IMR-90 (cell line): ENCODE measurements around the gene WIPI1. TPM values are rescaled to one million over a fixed set of nuclear protein-coding genes. Genes with fewer than 3 reads are reported as not detected.

Source experiments
- ATAC-seq: fragments of 200-7000 bp; cut with Tn5 transposase; 2 replicates; pipeline ENCODE4 v1.9.1; 2020; ENCODE audit warnings: low read depth, mild to moderate bottlenecking, moderate library complexity
- BruUV-seq: library from RNA; stranded (reverse); fragments of 400-500 nt; replicated peaks from 2 replicates; lab custom pipeline; 2021; lab: Mats Ljungman, UMichigan
- CTCF ChIA-PET: fragments of 300-600 bp; formaldehyde crosslinking; extraction: SDS; loops from one replicate; lab custom pipeline; 2021; ENCODE audit warnings: antibody characterized with exemption; lab: Yijun Ruan, JAX
- POLR2A ChIA-PET: fragments of 300-600 bp; sonication (Branson Sonifier 250); formaldehyde crosslinking; loops from one replicate; lab custom pipeline; 2022; ENCODE audit warnings: antibody characterized with exemption; ENCODE audit not compliant: unreplicated experiment; lab: Charles Lee
- DNase-seq: peaks from one replicate; pipeline ENCODE4 v3.0.0; 2013
- H2AFZ ChIP-seq: replicated peaks from 2 replicates; pipeline ENCODE3; 2013; ENCODE audit warnings: low read length, mild to moderate bottlenecking; ENCODE audit not compliant: poor library complexity
- H2AK5ac ChIP-seq: 2 replicates; pipeline ENCODE4 v1.6.1; 2013; ENCODE audit warnings: low read depth, low read length, inconsistent platforms
- H2AK9ac ChIP-seq: replicated peaks from 2 replicates; pipeline ENCODE3; 2013; ENCODE audit warnings: mild to moderate bottlenecking, low read depth, low read length, moderate library complexity; ENCODE audit not compliant: poor library complexity
- H2BK120ac ChIP-seq: 2 replicates; pipeline ENCODE4 v1.6.1; 2013; ENCODE audit warnings: low read depth, low read length, inconsistent platforms
- H2BK15ac ChIP-seq: 3 replicates; pipeline ENCODE4 v1.6.1; 2013; ENCODE audit warnings: low read depth, low read length, inconsistent platforms
- H2BK20ac ChIP-seq: 2 replicates; pipeline ENCODE4 v1.6.1; 2013; ENCODE audit warnings: low read depth, mild to moderate bottlenecking, inconsistent platforms, low read length, moderate library complexity
- H2BK5ac ChIP-seq: 2 replicates; pipeline ENCODE4 v1.6.1; 2013; ENCODE audit warnings: mild to moderate bottlenecking, low read depth, low read length, inconsistent platforms; ENCODE audit not compliant: poor library complexity, severe bottlenecking
- H3K14ac ChIP-seq: replicated peaks from 2 replicates; pipeline ENCODE4 v1.6.1; 2013; ENCODE audit warnings: low read depth, low read length, inconsistent platforms
- H3K18ac ChIP-seq: 2 replicates; pipeline ENCODE4 v1.6.1; 2013; ENCODE audit warnings: low read depth, low read length, control low read depth
- H3K23ac ChIP-seq: 2 replicates; pipeline ENCODE4 v1.6.1; 2013; ENCODE audit warnings: low read depth, low read length, inconsistent platforms
- H3K27ac ChIP-seq: 2 replicates; pipeline ENCODE4 v1.5.1; 2013; ENCODE audit warnings: mild to moderate bottlenecking, control low read depth, low read length; ENCODE audit not compliant: insufficient read depth
- H3K27me3 ChIP-seq: 2 replicates; pipeline ENCODE4 v1.6.1; 2013; ENCODE audit warnings: low read length; ENCODE audit not compliant: control insufficient read depth, insufficient read depth
- H3K36me3 ChIP-seq: 2 replicates; pipeline ENCODE4 v1.6.1; 2013; ENCODE audit warnings: low read length, mixed read lengths; ENCODE audit not compliant: control insufficient read depth, insufficient read depth
- H3K4ac ChIP-seq: 2 replicates; pipeline ENCODE4 v1.6.1; 2013; ENCODE audit warnings: low read depth, low read length, inconsistent platforms
- H3K4me1 ChIP-seq: 2 replicates; pipeline ENCODE4 v1.6.1; 2013; ENCODE audit warnings: low read length, mixed read lengths; ENCODE audit not compliant: control insufficient read depth, insufficient read depth
- H3K4me2 ChIP-seq: 2 replicates; pipeline ENCODE4 v1.6.1; 2013; ENCODE audit warnings: low read depth, mild to moderate bottlenecking, control low read depth, low read length, moderate library complexity
- H3K4me3 ChIP-seq: 2 replicates; pipeline ENCODE4 v1.5.1; 2013; ENCODE audit warnings: low read depth, mild to moderate bottlenecking, control low read depth, low read length, moderate library complexity; ENCODE audit not compliant: insufficient read depth
- H3K56ac ChIP-seq: 2 replicates; pipeline ENCODE4 v1.6.1; 2013; ENCODE audit warnings: low read length, inconsistent platforms; ENCODE audit not compliant: insufficient read depth; ENCODE audit errors: extremely low read depth
- H3K79me1 ChIP-seq, 2 experiments: 2 replicates each; pipeline ENCODE4 v1.6.1; 2013; ENCODE audit warnings: low read length in 2 of 2, inconsistent platforms in 1 of 2, low read depth in 1 of 2
- H3K9ac ChIP-seq: 2 replicates; pipeline ENCODE4 v1.6.1; 2013; ENCODE audit warnings: low read depth, low read length, control low read depth
- H3K9me1 ChIP-seq: 2 replicates; pipeline ENCODE4 v1.6.1; 2013; ENCODE audit warnings: low read length, inconsistent platforms; ENCODE audit not compliant: insufficient read depth
- H3K9me3 ChIP-seq: 2 replicates; pipeline ENCODE4 v1.6.1; 2013; ENCODE audit warnings: low read length; ENCODE audit not compliant: control insufficient read depth, insufficient read depth
- H4K20me1 ChIP-seq: 2 replicates; pipeline ENCODE4 v1.6.1; 2013; ENCODE audit warnings: low read length, inconsistent platforms; ENCODE audit not compliant: insufficient read depth
- H4K5ac ChIP-seq: 2 replicates; pipeline ENCODE4 v1.6.1; 2013; ENCODE audit warnings: mild to moderate bottlenecking, low read depth, low read length, control low read depth
- H4K8ac ChIP-seq, 2 experiments: 2 replicates each; pipeline ENCODE4 v1.6.1; 2013; ENCODE audit warnings: low read depth in 2 of 2, low read length in 2 of 2, control low read depth in 1 of 2, inconsistent platforms in 1 of 2
- H4K91ac ChIP-seq: 2 replicates; pipeline ENCODE4 v1.6.1; 2013; ENCODE audit warnings: low read depth, low read length, inconsistent platforms; ENCODE audit not compliant: insufficient read depth
- CHD1 ChIP-seq: IDR thresholded peaks from 2 replicates; pipeline ENCODE4 v1.6.1; 2012; ENCODE audit warnings: low read depth, low read length, improper control_type of control experiment
- CTCF ChIP-seq: conservative IDR thresholded peaks from 2 replicates; pipeline ENCODE4 v1.5.1; 2012; ENCODE audit warnings: mild to moderate bottlenecking, low read depth, low read length, improper control_type of control experiment
- FOS ChIP-seq: fragments of 150-350 bp; IDR thresholded peaks from 2 replicates; pipeline ENCODE4 v1.6.1; 2016; ENCODE audit warnings: low read depth, low read length
- MAFK ChIP-seq: IDR thresholded peaks from 2 replicates; pipeline ENCODE4 v1.6.1; 2012; ENCODE audit warnings: low read depth, low read length, improper control_type of control experiment
- MAZ ChIP-seq: IDR thresholded peaks from 2 replicates; pipeline ENCODE4 v1.6.1; 2012; ENCODE audit warnings: low read depth, mild to moderate bottlenecking, low read length, improper control_type of control experiment, moderate library complexity, borderline replicate concordance
- POLR2A ChIP-seq: IDR thresholded peaks from 2 replicates; pipeline ENCODE4 v1.6.1; 2012; ENCODE audit warnings: mild to moderate bottlenecking, low read depth, low read length
- RAD21 ChIP-seq: IDR thresholded peaks from 2 replicates; pipeline ENCODE4 v1.6.1; 2012; ENCODE audit warnings: low read length, improper control_type of control experiment
- RFX5 ChIP-seq: IDR thresholded peaks from 2 replicates; pipeline ENCODE4 v1.8.0; 2012; ENCODE audit warnings: low read depth, mild to moderate bottlenecking, low read length, moderate library complexity
- WGBS, 2 experiments: methylation state at CpG; one replicate each; pipeline versions ENCODE4 v1.1.5 to v1.1.7; 2013; ENCODE audit warnings: missing lambda C conversion rate in 2 of 2; ENCODE audit not compliant: insufficient read length in 1 of 2; ENCODE audit errors: extremely low coverage in 2 of 2; 5-methylcytosine and 5-hydroxymethylcytosine counted together
- dilution Hi-C: fragments of 300-500 bp; cut with HindIII; formaldehyde crosslinking; loops from one replicate; pipeline ENCODE4 v1.14.3; 2018; ENCODE audit warnings: low sequenced_read_pairs; ENCODE audit not compliant: unreplicated experiment
- in situ Hi-C: fragments of 300-500 bp; cut with MboI; formaldehyde crosslinking; loops from 3 replicates; pipeline ENCODE4 v1.14.3; 2019; ENCODE audit warnings: low sequenced_read_pairs, inconsistent platforms, mixed read lengths
- intact Hi-C: fragments of 100-400 bp; cut with micrococcal nuclease; formaldehyde crosslinking; loops from 2 replicates; pipeline ENCODE4 v1.10.0; 2022
- polyA plus RNA-seq, 3 experiments: library from polyadenylated mRNA; depleted of rRNA; stranded (reverse); fragments of >200 nt; gene quantifications; 2 replicates each; pipeline ENCODE4 v1.2.3, GENCODE V29; 2012; ENCODE audit warnings: low replicate concordance in 1 of 3
- total RNA-seq: library from RNA; depleted of rRNA; stranded (reverse); fragments of >200 nt; gene quantifications from 2 replicates; pipeline ENCODE4 v1.2.3, GENCODE V29; 2012

Gene WIPI1
- total and polyA plus RNA-seq, 2 of the 4 experiments (the other 2 are of a cell fraction), result 78.6 to 129 TPM

GRCh38 chr17:68468788-68469187 is 11.5 kb upstream of the WIPI1 start:
- Histone ChIP-seq H4K8ac (no peak overlapping the region), H3K4ac (no peak overlapping the region), H3K4me2 (no peak overlapping the region), H2BK15ac (no peak overlapping the region), H4K91ac (no peak overlapping the region), H2AK5ac (no peak overlapping the region), H2BK20ac (no peak overlapping the region), H3K14ac (no peak overlapping the region), H3K4me3 (no peak overlapping the region), H3K4me1 (no peaks in the 10 kb centered on the region), H3K36me3 (no peaks in the 10 kb centered on the region), H2BK120ac (no peak overlapping the region), H2BK5ac (no peak overlapping the region), H3K9me3 (no peaks in the 10 kb centered on the region; the same call in 1 of the 2 replicates), H3K9me1 (no peaks in the 10 kb centered on the region), H3K23ac (no peak overlapping the region), H3K9ac (no peak overlapping the region), H4K20me1 (no peaks in the 10 kb centered on the region), H3K56ac (no peak overlapping the region), H3K27me3 (no peaks in the 10 kb centered on the region; the same call in 1 of the 2 replicates), H3K79me1 (no peaks in the 10 kb centered on the region), H3K27ac (no peak overlapping the region), H2AFZ (no peak overlapping the region), H4K5ac (no peak overlapping the region), H2AK9ac (no peak overlapping the region), H3K18ac (no peak overlapping the region)
- dilution Hi-C loops (no loop called here), in situ Hi-C loops (loop anchor here (25.0 kb wide), 1 partner anchor 506 kb away; no protein-coding TSS in a partner anchor), intact Hi-C loops (loop anchor here (10.0 kb wide), 2 partner anchors 504 to 776 kb away; no protein-coding TSS in a partner anchor)
- CTCF ChIA-PET, result interaction anchor here (1.1 to 1.6 kb wide), 3 partner anchors 14 to 70 kb away, joined by 3 read pairs; no protein-coding TSS in a partner anchor
- no TSS peak for BruUV-seq
- DNase-seq, result peak; percentile 12
- no CpG with 5 or more reads among the region's 1 CpG for WGBS, 2 experiments
- no peak for ATAC-seq
- POLR2A ChIA-PET, result no interaction called here
- no peak for TF ChIP-seq MAFK
- no peak for TF ChIP-seq POLR2A
- TF ChIP-seq MAZ, result no peak
- no peak for TF ChIP-seq FOS
- no peak for TF ChIP-seq RAD21
- no peak for TF ChIP-seq CTCF
- TF ChIP-seq RFX5, result no peak
- no peak for TF ChIP-seq CHD1
